ENCODE data around the gene TMEM247. TPM values are rescaled to one million over a fixed set of nuclear protein-coding genes. Genes with fewer than 3 reads are reported as not detected.

The TMEM247 gene
- total RNA-seq, 2 experiments from 2014 or later: not detected

GRCh38 chr2:46498681-46499080 lies 19.3 kb downstream of the TMEM247 start:
- Mint-ChIP-seq H3K36me3 (peaks cover 2% of the 10 kb centered on the region), H3K4me1 (peaks cover 18% of the 10 kb centered on the region), H3K27me3 (peaks cover 13% of the 10 kb centered on the region), H3K9me3 (ENCODE audit: low read depth) (no peaks in the 10 kb centered on the region), H3K4me3 (peak overlapping the region; percentile 46), H3K27ac (no peak overlapping the region)
- DNase-seq (no peak), ATAC-seq (no peak)
- CTCF ChIA-PET: interaction anchor here (1.0 kb wide), 1 partner anchor 42 kb away, joined by 4 read pairs; no protein-coding TSS in a partner anchor

DNA sequence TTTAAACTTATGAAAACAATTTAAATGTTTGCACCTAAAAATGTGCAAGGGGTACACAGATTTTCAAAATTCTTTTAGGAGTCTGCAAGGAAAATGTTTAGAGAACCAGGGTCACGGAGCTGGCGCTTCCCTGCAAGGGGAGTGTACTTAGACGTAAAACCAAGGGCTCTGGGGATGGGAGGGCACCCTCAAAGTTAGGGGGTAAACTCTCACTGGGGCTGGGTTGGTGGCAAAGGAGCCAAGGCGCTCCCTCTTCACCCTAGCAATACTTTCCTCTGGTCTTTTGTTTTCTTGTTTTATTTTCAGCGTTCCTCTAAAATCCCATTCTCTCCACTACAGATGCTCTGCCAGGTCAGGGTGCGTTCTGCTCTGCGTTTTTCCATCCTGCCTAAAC lies 20.0 kb downstream of the TMEM247 start:
- Mint-ChIP-seq H3K36me3 (peaks cover 2% of the 10 kb centered on the region), H3K4me1 (peaks cover 13% of the 10 kb centered on the region), H3K9me3 (ENCODE audit: low read depth) (no peaks in the 10 kb centered on the region), H3K4me3 (peak overlapping the region; percentile 88), H3K27ac (peak overlapping the region; percentile 92), H3K27me3 (peaks cover 13% of the 10 kb centered on the region)
- CTCF ChIA-PET: no interaction called here
- ATAC-seq (no peak), DNase-seq (no peak)

- ATAC-seq (no peak), DNase-seq (peak; percentile 4)
- peaks cover 2% of the 10 kb centered on the region for H3K36me3 Mint-ChIP-seq
- CTCF ChIA-PET: no interaction called here
- no peak overlapping the region for H3K27ac Mint-ChIP-seq
- H3K27me3 Mint-ChIP-seq: peaks cover 13% of the 10 kb centered on the region
- no peaks in the 10 kb centered on the region for H3K9me3 Mint-ChIP-seq (ENCODE audit: low read depth)
- no peak overlapping the region for H3K4me3 Mint-ChIP-seq
- peaks cover 14% of the 10 kb centered on the region for H3K4me1 Mint-ChIP-seq
Measured at GRCh38 chr2:46500801-46501200, 21.4 kb downstream of the TMEM247 start.

GRCh38 chr2:46502291-46502885 lies 23.0 kb downstream of the TMEM247 start:
- Mint-ChIP-seq H3K36me3 (peaks cover 2% of the 10 kb centered on the region), H3K27me3 (peaks cover 13% of the 10 kb centered on the region), H3K27ac (no peak overlapping the region), H3K4me3 (no peak overlapping the region), H3K4me1 (peaks cover 23% of the 10 kb centered on the region), H3K9me3 (ENCODE audit: low read depth) (no peaks in the 10 kb centered on the region)
- ATAC-seq (no peak), DNase-seq (no peak)
- CTCF ChIA-PET: interaction anchor here (1.1 to 1.4 kb wide), 3 partner anchors 10 to 39 kb away, joined by 3 to 4 read pairs (median 3); no protein-coding TSS in a partner anchor

DNA sequence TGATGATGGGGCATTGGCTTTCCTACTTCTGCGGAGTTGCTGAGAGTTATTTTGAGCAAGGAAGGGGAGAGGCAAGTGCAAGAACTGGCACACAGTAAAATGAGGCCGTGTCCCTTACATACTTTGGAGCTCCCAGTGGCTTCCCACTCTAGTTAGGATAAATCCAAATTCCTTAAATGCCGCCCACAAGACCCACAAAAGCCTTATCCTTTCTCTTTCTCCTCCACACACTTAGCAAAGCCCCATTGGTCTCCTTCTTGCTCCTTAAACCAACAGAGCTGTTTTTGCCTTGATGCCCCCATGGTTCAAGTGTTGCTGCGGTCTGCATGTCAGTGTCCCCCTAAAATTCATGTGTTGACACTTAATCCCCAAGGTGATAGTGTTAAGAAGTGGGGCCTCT lies 24.3 kb downstream of the TMEM247 start:
- ATAC-seq: no peak
- Mint-ChIP-seq H3K9me3 (ENCODE audit: low read depth) (no peaks in the 10 kb centered on the region), H3K4me1 (peaks cover 23% of the 10 kb centered on the region), H3K36me3 (peaks cover 2% of the 10 kb centered on the region), H3K4me3 (no peak overlapping the region), H3K27ac (no peak overlapping the region), H3K27me3 (peaks cover 7% of the 10 kb centered on the region)
- DNase-seq: no peak
- CTCF ChIA-PET: interaction anchor here (1.4 kb wide), 1 partner anchor 28 kb away, joined by 3 read pairs; no protein-coding TSS in a partner anchor

DNA sequence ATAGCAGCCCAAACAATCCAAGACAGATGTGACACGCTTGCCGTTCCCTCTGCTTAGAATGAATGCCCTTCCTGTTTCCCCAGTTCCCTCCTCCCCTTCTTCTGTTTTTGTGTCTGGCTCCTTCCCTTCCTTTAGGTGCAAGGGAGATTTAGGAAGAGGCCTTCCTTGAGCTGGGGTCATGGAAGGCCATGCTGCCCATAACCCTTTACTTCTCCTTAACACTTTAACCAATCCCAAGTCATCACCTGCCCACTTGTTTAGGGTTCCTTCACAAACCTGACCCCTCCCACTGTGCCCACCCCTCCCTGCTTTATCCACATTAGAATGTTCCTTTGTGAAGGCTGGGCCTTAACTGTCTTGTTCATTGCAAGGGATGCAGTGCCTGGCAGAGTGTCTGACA lies 24.9 kb downstream of the TMEM247 start:
- no peak overlapping the region for H3K27ac Mint-ChIP-seq
- peaks cover 2% of the 10 kb centered on the region for H3K36me3 Mint-ChIP-seq
- CTCF ChIA-PET: interaction anchor here (1.4 kb wide), 1 partner anchor 28 kb away, joined by 3 read pairs; no protein-coding TSS in a partner anchor
- no peaks in the 10 kb centered on the region for H3K9me3 Mint-ChIP-seq (ENCODE audit: low read depth)
- peaks cover 2% of the 10 kb centered on the region for H3K27me3 Mint-ChIP-seq
- ATAC-seq: no peak
- no peak for DNase-seq
- H3K4me3 Mint-ChIP-seq: no peak overlapping the region
- peaks cover 23% of the 10 kb centered on the region for H3K4me1 Mint-ChIP-seq

DNA sequence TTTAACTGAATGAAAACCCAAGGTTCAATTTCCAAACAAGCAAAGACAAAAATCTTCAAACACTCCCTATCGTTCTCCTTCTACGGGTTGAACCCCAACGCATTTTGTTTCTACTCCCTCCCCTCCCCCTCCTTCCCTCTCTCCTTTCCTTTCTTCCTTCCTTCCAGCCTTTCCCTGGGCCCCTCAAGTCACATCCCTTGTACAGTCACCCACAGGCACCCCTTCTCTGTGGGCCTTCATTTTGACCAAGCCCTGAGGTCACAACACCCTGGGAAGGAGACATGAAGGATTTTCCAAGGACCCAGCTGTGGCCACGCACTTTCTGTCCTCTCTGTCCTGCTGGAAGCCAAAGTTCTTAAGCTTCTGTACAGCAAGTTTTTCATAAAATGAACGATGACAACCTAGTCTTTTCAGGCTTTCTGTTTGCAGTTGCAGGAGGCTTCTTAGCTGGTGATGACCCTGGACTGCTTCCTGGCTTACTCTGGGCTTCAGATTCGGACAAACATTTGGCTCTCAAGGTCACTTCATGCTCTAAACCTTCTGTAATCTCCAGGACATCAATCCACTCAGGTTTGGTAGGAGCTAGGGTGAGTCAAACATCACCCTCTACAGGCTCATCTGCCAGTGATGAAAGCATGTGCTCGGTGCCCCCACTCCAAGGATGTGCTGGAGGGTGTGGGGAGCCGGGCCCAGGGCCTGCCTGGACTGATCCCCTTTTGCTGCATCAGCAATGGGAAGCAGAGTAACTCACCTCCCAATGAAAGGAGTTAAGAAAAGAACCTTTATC lies 25.5 kb downstream of the TMEM247 start:
- H3K27ac Mint-ChIP-seq: no peak overlapping the region
- DNase-seq: no peak
- H3K9me3 Mint-ChIP-seq (ENCODE audit: low read depth): no peaks in the 10 kb centered on the region
- H3K4me1 Mint-ChIP-seq: peaks cover 18% of the 10 kb centered on the region
- peaks cover 2% of the 10 kb centered on the region for H3K36me3 Mint-ChIP-seq
- ATAC-seq: no peak
- peaks cover 2% of the 10 kb centered on the region for H3K27me3 Mint-ChIP-seq
- H3K4me3 Mint-ChIP-seq: no peak overlapping the region
- CTCF ChIA-PET: no interaction called here

GRCh38 chr2:46505472-46505783 lies 26.1 kb downstream of the TMEM247 start:
- peaks cover 13% of the 10 kb centered on the region for H3K4me1 Mint-ChIP-seq
- CTCF ChIA-PET: no interaction called here

DNA sequence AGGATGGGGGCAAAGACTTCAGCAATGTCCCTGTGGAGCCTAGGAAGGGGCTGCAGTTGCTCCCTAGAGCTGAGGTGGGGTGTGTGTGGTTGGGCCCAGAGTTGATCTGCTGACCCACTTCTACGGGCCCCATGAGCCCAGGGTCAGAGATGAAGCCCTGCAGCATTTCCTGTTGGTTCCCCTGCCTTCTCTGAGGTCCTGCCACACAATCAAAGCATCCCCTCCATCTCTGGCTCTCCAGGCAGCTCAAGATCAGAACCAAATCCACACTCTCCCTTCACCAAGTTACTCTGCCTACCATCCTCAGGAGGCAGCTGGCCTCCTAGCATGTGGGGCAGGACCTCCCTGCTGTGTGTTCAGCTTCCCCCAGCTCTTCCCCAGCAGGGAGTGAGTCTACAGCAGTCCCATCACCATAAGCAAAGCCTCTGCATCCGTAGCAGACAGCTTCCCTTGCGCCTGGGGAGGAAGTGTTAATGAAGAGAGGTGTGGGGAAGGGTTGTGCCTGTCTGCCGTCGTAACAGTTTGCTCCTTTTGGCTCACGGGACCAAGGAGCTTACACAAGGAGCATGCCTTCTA lies 26.9 kb downstream of the TMEM247 start:
- H3K27me3 Mint-ChIP-seq: no peaks in the 10 kb centered on the region
- ATAC-seq: no peak
- no peak overlapping the region for H3K4me3 Mint-ChIP-seq
- no peaks in the 10 kb centered on the region for H3K9me3 Mint-ChIP-seq (ENCODE audit: low read depth)
- H3K4me1 Mint-ChIP-seq: peaks cover 12% of the 10 kb centered on the region
- DNase-seq: no peak
- no peaks in the 10 kb centered on the region for H3K36me3 Mint-ChIP-seq
- H3K27ac Mint-ChIP-seq: peak overlapping the region; percentile 20
- CTCF ChIA-PET: interaction anchor here (0.8 to 1.7 kb wide), 3 partner anchors 13 to 144 kb away, joined by 3 to 4 read pairs (median 4); no protein-coding TSS in a partner anchor

More at GRCh38 chr2:46505472-46505783, 26.1 kb downstream of the TMEM247 start:
- no peaks in the 10 kb centered on the region for H3K9me3 Mint-ChIP-seq (ENCODE audit: low read depth)
- no peaks in the 10 kb centered on the region for H3K27me3 Mint-ChIP-seq
- DNase-seq (no peak), ATAC-seq (no peak)
- H3K36me3 Mint-ChIP-seq: no peaks in the 10 kb centered on the region
- H3K4me3 Mint-ChIP-seq: no peak overlapping the region
- no peak overlapping the region for H3K27ac Mint-ChIP-seq

- Mint-ChIP-seq H3K36me3 (no peaks in the 10 kb centered on the region), H3K4me3 (no peak overlapping the region), H3K27me3 (no peaks in the 10 kb centered on the region), H3K27ac (no peak overlapping the region), H3K9me3 (ENCODE audit: low read depth) (no peaks in the 10 kb centered on the region), H3K4me1 (peaks cover 12% of the 10 kb centered on the region)
- ATAC-seq (no peak), DNase-seq (peak; percentile 11)
- CTCF ChIA-PET: no interaction called here
Measured at GRCh38 chr2:46508312-46508711, 28.9 kb downstream of the TMEM247 start.

DNA sequence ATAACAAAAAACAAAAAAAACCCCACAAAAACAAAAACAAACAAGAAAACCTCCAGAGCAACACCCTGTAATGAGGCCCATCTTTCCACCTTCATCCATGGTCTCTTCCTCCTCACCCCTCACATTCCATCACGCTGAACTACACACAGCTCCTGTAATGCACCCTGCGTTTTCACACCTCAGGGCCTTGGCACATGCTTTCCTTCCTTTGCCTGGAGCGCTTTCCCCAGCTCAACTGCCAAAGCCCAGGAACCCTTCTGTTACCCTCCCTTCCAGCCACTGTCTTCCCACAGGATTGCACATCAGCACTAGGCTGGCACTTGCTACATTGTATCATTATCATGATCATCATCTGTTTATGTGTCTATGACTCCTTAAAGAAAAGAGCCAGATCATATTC lies 29.4 kb downstream of the TMEM247 start:
- Mint-ChIP-seq H3K9me3 (ENCODE audit: low read depth) (no peaks in the 10 kb centered on the region), H3K27ac (no peak overlapping the region), H3K27me3 (no peaks in the 10 kb centered on the region), H3K4me3 (no peak overlapping the region), H3K4me1 (peaks cover 12% of the 10 kb centered on the region), H3K36me3 (no peaks in the 10 kb centered on the region)
- no peak for ATAC-seq
- CTCF ChIA-PET: no interaction called here
- DNase-seq: peak; percentile 18

- H3K4me3 Mint-ChIP-seq: no peak overlapping the region
- DNase-seq (no peak), ATAC-seq (no peak)
- peaks cover 12% of the 10 kb centered on the region for H3K4me1 Mint-ChIP-seq
- peaks cover 3% of the 10 kb centered on the region for H3K9me3 Mint-ChIP-seq (ENCODE audit: low read depth)
- H3K27me3 Mint-ChIP-seq: no peaks in the 10 kb centered on the region
- CTCF ChIA-PET: no interaction called here
- H3K36me3 Mint-ChIP-seq: peaks cover 2% of the 10 kb centered on the region
- H3K27ac Mint-ChIP-seq: no peak overlapping the region
Measured at GRCh38 chr2:46509804-46510203, 30.4 kb downstream of the TMEM247 start.

DNA sequence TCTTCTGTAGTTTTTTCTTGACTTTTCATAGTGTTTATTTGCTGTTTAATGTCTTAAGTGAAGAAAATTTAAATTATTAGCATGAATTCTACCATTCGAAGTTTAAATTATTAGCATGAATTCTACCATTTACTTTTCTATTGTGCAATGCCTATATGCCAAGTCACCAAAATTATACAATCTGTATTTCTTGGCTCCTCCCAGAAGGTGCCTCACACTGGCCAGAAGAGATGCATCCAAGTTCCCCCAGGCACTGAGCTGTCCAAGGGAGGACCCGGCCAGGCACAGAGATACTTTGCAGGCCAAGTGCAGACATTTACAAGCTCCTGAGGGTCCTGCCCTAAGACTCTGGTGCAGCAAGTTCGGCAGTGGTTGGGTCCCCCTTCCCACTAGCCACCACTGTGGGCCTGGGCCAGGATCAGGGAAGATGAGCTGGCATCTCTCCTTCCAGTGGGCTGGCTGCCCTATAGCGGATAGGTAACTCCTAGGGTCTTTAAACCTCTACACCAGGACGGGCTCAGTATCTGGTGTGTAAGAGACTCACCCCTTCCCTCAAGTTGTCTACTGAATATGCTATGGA lies 31.3 kb downstream of the TMEM247 start:
- CTCF ChIA-PET: no interaction called here
- no peak overlapping the region for H3K4me3 Mint-ChIP-seq
- H3K27ac Mint-ChIP-seq: no peak overlapping the region
- H3K36me3 Mint-ChIP-seq: peaks cover 6% of the 10 kb centered on the region
- peak; percentile 28 for DNase-seq
- peaks cover 7% of the 10 kb centered on the region for H3K9me3 Mint-ChIP-seq (ENCODE audit: low read depth)
- H3K27me3 Mint-ChIP-seq: no peaks in the 10 kb centered on the region
- ATAC-seq: no peak
- peaks cover 12% of the 10 kb centered on the region for H3K4me1 Mint-ChIP-seq

Measured in activated CD8-positive, alpha-beta memory T cell treated with anti-CD3 and anti-CD28 coated beads, Interleukin-2, amount 10 ng/mL, durations not matched to agents 7 days and 5 days (primary cell).